Measurements from ENCODE around the gene MYO15B. TPM values are rescaled to one million over a fixed set of nuclear protein-coding genes. Genes with fewer than 3 reads are reported as not detected.

Gene MYO15B
- polyA plus RNA-seq, 6 donors from 2014 or later: 2.9 to 5.9 (median 3.5) TPM

DNA sequence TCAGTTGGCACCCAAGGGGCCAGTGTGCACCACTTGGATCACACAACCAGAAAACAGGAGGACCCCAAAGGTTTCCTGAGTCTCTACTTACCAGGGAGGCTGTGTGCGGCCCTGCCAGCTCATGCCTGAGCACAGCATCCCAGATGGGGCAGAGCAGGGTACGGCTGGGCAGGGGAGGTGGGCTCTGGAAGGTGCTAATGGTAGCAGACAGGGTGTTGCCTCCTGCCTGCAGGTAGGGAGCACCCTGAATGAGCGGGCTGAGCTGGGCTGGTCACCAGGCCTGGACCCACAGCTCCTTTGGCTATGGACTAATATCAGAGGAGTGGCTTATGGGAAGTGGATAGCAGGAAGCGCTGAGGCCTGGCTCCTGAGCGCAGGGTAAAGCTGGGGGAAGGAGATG lies 64.7 kb downstream of the MYO15B start:
- Mint-ChIP-seq H3K36me3 (peaks cover 19 to 23% of the 10 kb centered on the region in 2 donors), H3K27me3 (no peaks in the 10 kb centered on the region), H3K27ac (peak overlapping the region in 2 of 6 donors; percentile 42 to 91), H3K4me1 (peaks cover 7 to 18% (median 14%) of the 10 kb centered on the region in 3 donors), H3K4me3 (peak overlapping the region in 1 of 8 donors; percentile 36), H3K9me3 (peaks cover 0 to 2% (median 0%) of the 10 kb centered on the region in 7 donors)
- no peak for ATAC-seq (ENCODE audit: low read depth in 2 of 2)
- no peak for DNase-seq

DNA sequence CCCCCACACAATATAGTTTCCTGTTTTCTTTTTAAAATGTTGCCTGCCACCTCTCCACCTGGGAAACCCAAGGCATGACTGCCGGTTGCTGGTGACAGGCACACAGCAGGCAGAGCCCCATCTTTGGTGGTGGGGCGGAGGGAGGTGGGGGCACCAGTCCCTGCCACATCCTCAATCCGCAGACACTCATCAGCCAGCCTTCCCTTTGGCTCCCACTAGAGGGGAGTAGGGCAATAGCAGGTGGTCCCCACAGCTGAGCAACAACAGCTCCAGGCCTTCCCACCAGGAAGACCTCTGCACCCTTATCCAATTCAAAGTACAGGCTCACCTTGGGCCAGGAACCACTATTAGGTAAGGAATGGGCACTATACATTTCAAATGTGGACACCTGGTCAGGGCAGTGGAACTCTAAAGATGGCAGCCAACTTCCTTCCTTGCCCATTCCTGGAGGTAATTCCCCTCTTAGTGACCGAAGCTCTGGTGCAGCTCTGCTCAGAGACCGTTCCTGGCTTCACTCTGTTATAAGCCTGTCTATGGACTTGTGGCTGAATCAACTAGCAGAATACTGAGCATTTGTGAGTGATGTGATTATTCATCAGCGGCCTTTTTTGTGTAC lies 65.4 kb downstream of the MYO15B start:
- H3K4me1 Mint-ChIP-seq: peaks cover 7 to 18% (median 14%) of the 10 kb centered on the region in 3 donors
- no peak overlapping the region for H3K4me3 Mint-ChIP-seq
- H3K27me3 Mint-ChIP-seq: no peaks in the 10 kb centered on the region
- peak; percentile 70 to 85 for ATAC-seq (ENCODE audit: low read depth in 2 of 2)
- H3K36me3 Mint-ChIP-seq: peaks cover 16 to 19% of the 10 kb centered on the region in 2 donors
- peak; percentile 40 for DNase-seq
- peak overlapping the region in 3 of 6 donors; percentile 32 to 91 (median 42) for H3K27ac Mint-ChIP-seq
- H3K9me3 Mint-ChIP-seq: peaks cover 0 to 1% (median 0%) of the 10 kb centered on the region in 7 donors

DNA sequence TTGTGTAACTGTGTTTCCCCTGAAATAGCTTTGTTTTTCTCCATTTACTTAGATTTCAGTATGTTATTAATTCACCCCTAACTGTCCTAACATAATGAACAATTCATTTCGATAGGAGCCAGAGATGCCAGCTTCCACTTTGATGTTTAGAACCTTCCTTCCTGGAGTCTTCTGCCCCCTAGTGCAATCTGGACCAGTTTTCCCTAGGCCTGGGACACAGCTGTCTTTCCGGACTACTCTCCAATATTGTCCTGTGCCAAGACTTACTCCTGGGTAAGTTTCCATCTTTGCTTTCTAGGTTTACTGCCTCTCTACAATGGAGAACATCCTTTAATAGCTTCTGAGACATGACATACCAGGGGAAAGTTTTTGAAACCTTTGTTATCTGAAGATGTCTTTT lies 66.6 kb downstream of the MYO15B start:
- DNase-seq: no peak
- H3K27ac Mint-ChIP-seq: peak overlapping the region in 2 of 6 donors; percentile 42 to 51
- ATAC-seq (ENCODE audit: low read depth in 2 of 2): no peak
- H3K4me1 Mint-ChIP-seq: peaks cover 7 to 18% (median 14%) of the 10 kb centered on the region in 3 donors
- peaks cover 11 to 12% of the 10 kb centered on the region in 2 donors for H3K36me3 Mint-ChIP-seq
- H3K4me3 Mint-ChIP-seq: no peak overlapping the region
- H3K9me3 Mint-ChIP-seq: no peaks in the 10 kb centered on the region
- no peaks in the 10 kb centered on the region for H3K27me3 Mint-ChIP-seq

- H3K9me3 Mint-ChIP-seq: no peaks in the 10 kb centered on the region
- no peak for ATAC-seq (ENCODE audit: low read depth in 2 of 2)
- H3K4me1 Mint-ChIP-seq: peaks cover 7 to 30% (median 9%) of the 10 kb centered on the region in 3 donors
- no peaks in the 10 kb centered on the region for H3K27me3 Mint-ChIP-seq
- H3K27ac Mint-ChIP-seq: no peak overlapping the region
- DNase-seq: no peak
- H3K4me3 Mint-ChIP-seq: no peak overlapping the region
- H3K36me3 Mint-ChIP-seq: peaks cover 0 to 7% of the 10 kb centered on the region in 2 donors
These were observed 70.6 kb downstream of the MYO15B start for GRCh38 chr17:75658237-75658636.

DNA sequence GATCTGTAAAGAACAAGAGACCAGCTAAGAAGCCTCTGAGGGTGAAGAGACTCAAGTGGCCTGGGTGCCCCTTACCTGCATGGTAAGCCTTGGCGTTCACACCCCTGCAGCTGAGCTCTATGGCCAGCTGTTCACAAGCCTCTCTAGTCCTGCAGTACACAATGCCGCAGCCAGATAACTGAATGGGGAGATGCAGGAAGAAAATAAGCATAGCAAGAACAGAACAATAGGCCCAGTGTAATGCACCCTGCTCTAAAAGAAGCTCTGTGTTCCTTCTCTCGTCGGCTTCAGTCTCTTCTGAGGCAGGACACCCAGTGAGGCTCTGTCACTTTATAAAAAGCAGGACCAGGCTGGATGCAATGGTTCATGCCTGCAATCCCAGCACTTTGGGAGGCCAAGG lies 73.9 kb downstream of the MYO15B start:
- Mint-ChIP-seq H3K4me1 (peaks cover 18 to 50% (median 20%) of the 10 kb centered on the region in 3 donors), H3K9me3 (peaks cover 0 to 2% (median 0%) of the 10 kb centered on the region in 7 donors), H3K27ac (peak overlapping the region in 1 of 6 donors; percentile 78), H3K27me3 (no peaks in the 10 kb centered on the region), H3K36me3 (peaks cover 0 to 7% of the 10 kb centered on the region in 2 donors), H3K4me3 (no peak overlapping the region)
- no peak for DNase-seq
- ATAC-seq (ENCODE audit: low read depth in 2 of 2): no peak

GRCh38 chr17:75662511-75662910 lies 74.9 kb downstream of the MYO15B start:
- Mint-ChIP-seq H3K27me3 (no peaks in the 10 kb centered on the region), H3K27ac (peak overlapping the region in 2 of 6 donors; percentile 50 to 84), H3K36me3 (peaks cover 0 to 7% of the 10 kb centered on the region in 2 donors), H3K4me1 (peaks cover 18 to 50% (median 20%) of the 10 kb centered on the region in 3 donors), H3K4me3 (peak overlapping the region in 1 of 8 donors; percentile 68), H3K9me3 (peaks cover 0 to 2% (median 0%) of the 10 kb centered on the region in 7 donors)
- DNase-seq: no peak
- ATAC-seq (ENCODE audit: low read depth in 2 of 2): no peak

GRCh38 chr17:75664099-75664549 lies 76.5 kb downstream of the MYO15B start:
- Mint-ChIP-seq H3K27ac (peak overlapping the region in 5 of 6 donors; percentile 92 to 100 (median 97)), H3K4me3 (peak overlapping the region in 6 of 8 donors; percentile 41 to 91 (median 58)), H3K27me3 (no peaks in the 10 kb centered on the region), H3K9me3 (peaks cover 0 to 2% (median 0%) of the 10 kb centered on the region in 7 donors), H3K36me3 (peaks cover 5 to 15% of the 10 kb centered on the region in 2 donors), H3K4me1 (peaks cover 23 to 50% (median 26%) of the 10 kb centered on the region in 3 donors)
- DNase-seq (peak; percentile 84), ATAC-seq (ENCODE audit: low read depth in 2 of 2) (peak; percentile 81 to 84)

DNA sequence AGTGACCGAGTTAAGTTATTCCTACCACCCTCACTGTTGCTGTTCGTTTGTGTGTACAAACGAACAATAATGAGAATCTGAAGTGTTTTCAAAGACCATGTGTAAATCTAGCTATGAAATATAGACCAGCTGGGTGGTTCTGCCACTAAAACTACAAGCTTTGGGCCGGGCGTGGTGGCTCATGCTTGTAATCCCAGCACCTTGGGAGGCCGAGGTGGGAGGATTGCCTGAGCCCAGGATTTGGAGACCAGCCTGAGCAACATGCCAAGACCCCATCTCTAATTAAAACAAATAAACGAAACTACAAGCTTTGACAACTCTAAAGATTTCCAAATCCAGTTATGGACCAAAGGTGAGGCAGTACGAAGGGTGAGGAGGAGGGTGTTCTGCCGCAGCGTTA lies 78.4 kb downstream of the MYO15B start:
- peaks cover 28 to 54% (median 32%) of the 10 kb centered on the region in 3 donors for H3K4me1 Mint-ChIP-seq
- ATAC-seq (ENCODE audit: low read depth in 2 of 2) (no peak), DNase-seq (no peak)
- H3K36me3 Mint-ChIP-seq: peaks cover 8 to 15% of the 10 kb centered on the region in 2 donors
- peak overlapping the region in 6 of 8 donors; percentile 42 to 87 (median 52) for H3K4me3 Mint-ChIP-seq
- H3K27me3 Mint-ChIP-seq: no peaks in the 10 kb centered on the region
- peak overlapping the region in 4 of 6 donors; percentile 11 to 100 (median 96) for H3K27ac Mint-ChIP-seq
- peaks cover 0 to 2% (median 0%) of the 10 kb centered on the region in 7 donors for H3K9me3 Mint-ChIP-seq

DNA sequence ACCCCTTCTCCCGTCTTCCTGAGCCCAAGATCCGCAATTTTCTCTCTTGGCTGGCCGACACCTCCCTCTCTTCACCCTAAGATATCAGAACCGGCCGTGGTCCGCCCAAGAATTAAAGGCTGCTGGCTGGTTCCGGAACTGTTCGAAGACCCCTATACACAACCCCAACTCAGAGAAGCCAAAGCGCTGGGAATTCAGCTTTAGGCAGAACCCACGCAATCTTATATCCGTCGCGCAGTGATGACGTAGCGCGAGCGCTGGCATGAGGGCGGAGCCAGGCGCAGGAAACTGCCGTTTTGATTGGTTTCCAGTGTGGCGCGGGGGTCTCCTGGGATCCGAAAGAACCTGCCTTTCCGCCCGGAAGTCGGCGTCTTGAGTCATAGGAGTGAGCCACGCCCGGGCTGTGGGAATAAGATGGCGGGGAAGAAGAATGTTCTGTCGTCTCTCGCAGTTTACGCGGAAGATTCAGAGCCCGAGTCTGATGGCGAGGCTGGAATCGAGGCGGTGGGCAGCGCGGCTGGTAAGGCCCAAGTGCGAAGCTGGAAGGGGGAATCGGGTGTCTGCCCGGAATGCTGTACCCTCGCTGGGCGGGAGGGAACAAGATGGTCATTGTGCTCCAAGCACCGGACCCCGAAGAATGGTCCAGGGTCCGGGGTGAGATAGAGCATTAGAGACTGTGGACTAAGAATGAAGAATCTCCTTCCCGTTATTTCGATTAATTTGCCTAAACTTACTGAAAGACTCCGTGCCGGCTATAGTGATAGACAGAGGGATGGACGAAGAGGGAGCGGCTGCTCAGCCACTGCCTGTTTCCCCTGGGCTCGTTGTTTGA lies 79.6 kb downstream of the MYO15B start, which contains the start of the genes RECQL5 and SAP30BP:
TSS of gene RECQL5 (minus strand) at position 196 of the 832 bp plus-strand sequence. CDS start 597 bp downstream, outside the sequence.
TSS of gene SAP30BP (plus strand) at position 380 of the 832 bp plus-strand sequence. CDS start at position 415, 35 bp downstream.
- Mint-ChIP-seq H3K36me3 (peaks cover 8 to 12% of the 10 kb centered on the region in 2 donors), H3K27me3 (no peaks in the 10 kb centered on the region), H3K4me3 (peak within 1 kb of the TSS in 6 of 8 donors; percentile 42 to 87 (median 52)), H3K27ac (peak within 1 kb of the TSS in 3 of 6 donors; percentile 32 to 100 (median 96)), H3K9me3 (peaks cover 0 to 2% (median 0%) of the 10 kb centered on the region in 7 donors), H3K4me1 (peaks cover 28 to 51% (median 31%) of the 10 kb centered on the region in 3 donors)
- ATAC-seq (ENCODE audit: low read depth in 2 of 2) (peak; percentile 64 to 66), DNase-seq (peak; percentile 93)

DNA sequence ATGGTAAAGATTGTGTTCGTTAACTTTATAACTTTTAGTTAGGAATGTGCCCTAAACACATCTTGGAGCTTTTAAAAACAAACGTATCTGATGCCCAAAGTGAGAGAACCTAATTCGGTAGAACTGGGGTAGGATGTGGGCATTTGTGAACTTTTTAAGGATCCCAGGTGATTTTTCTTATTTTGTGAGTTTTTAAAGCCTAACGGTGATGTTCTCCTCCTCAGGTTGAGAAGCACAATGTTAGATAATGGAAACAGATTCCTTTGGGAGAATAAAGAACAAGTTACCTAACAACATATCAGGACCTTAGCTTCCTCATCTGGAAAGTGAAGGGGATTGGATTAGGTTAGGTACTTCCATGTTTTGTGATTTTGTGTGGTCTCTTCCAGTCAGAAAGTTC lies 80.2 kb downstream of the MYO15B start:
- no peak overlapping the region for H3K4me3 Mint-ChIP-seq
- H3K9me3 Mint-ChIP-seq: peaks cover 0 to 2% (median 0%) of the 10 kb centered on the region in 7 donors
- no peak overlapping the region for H3K27ac Mint-ChIP-seq
- ATAC-seq (ENCODE audit: low read depth in 2 of 2) (no peak), DNase-seq (no peak)
- H3K4me1 Mint-ChIP-seq: peaks cover 25 to 45% (median 25%) of the 10 kb centered on the region in 3 donors
- H3K36me3 Mint-ChIP-seq: peaks cover 8% of the 10 kb centered on the region in 2 donors
- no peaks in the 10 kb centered on the region for H3K27me3 Mint-ChIP-seq

DNA sequence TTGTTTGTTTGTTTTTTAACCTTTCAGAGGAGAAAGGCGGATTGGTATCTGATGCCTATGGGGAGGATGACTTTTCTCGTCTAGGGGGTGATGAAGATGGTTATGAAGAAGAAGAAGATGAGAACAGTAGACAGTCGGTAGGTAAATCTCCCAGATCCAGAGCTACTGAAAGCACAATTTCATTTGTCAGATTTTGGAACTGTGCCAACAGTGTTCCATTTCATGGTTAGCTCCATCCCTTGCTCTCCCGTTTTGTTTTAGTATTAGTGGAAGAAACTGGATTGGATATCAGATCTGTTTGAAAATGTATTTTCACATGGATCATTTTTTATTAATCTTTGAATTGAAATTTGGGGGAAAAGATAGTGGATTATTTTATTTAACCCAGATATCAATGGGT lies 80.9 kb downstream of the MYO15B start:
- ATAC-seq (ENCODE audit: low read depth in 2 of 2) (no peak), DNase-seq (no peak)
- Mint-ChIP-seq H3K36me3 (peaks cover 8% of the 10 kb centered on the region in 2 donors), H3K4me3 (peak overlapping the region in 2 of 8 donors; percentile 30 to 51), H3K27ac (peak overlapping the region in 4 of 6 donors; percentile 7 to 89 (median 62)), H3K4me1 (peaks cover 25 to 39% (median 25%) of the 10 kb centered on the region in 3 donors), H3K27me3 (no peaks in the 10 kb centered on the region), H3K9me3 (peaks cover 0 to 2% (median 0%) of the 10 kb centered on the region in 7 donors)

DNA sequence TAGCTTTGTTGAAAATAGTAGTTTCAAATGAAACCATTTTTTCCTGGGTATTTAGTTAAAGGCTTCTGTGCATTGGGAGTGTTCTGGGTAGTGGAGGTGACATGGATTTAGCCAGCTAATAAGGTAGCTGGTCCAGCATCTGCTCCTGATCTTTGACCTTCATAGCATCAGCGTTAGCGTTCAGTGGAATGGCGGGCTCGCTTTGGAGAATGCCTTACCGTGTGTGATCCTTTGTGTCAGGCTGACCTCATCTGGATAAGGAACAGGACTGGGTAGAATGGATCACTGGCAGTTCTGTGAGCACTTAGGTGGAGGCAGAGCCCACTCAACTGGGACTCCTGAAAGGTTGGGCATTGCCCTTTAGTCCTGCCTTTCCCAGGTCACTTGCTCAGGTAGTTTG lies 83.3 kb downstream of the MYO15B start:
- Mint-ChIP-seq H3K4me3 (peak overlapping the region in 1 of 8 donors; percentile 61), H3K9me3 (no peaks in the 10 kb centered on the region), H3K4me1 (peaks cover 12 to 20% (median 12%) of the 10 kb centered on the region in 3 donors), H3K27me3 (no peaks in the 10 kb centered on the region), H3K36me3 (peaks cover 8% of the 10 kb centered on the region in 2 donors), H3K27ac (no peak overlapping the region)
- no peak for DNase-seq
- no peak for ATAC-seq (ENCODE audit: low read depth in 2 of 2)

- H3K9me3 Mint-ChIP-seq: no peaks in the 10 kb centered on the region
- H3K27ac Mint-ChIP-seq: no peak overlapping the region
- peak overlapping the region in 1 of 8 donors; percentile 61 for H3K4me3 Mint-ChIP-seq
These were observed 84.4 kb downstream of the MYO15B start for GRCh38 chr17:75672011-75672410.

More at GRCh38 chr17:75672011-75672410, 84.4 kb downstream of the MYO15B start:
- Mint-ChIP-seq H3K4me1 (peaks cover 11 to 16% (median 12%) of the 10 kb centered on the region in 3 donors), H3K27me3 (no peaks in the 10 kb centered on the region), H3K36me3 (peaks cover 8% of the 10 kb centered on the region in 2 donors)
- DNase-seq (no peak), ATAC-seq (ENCODE audit: low read depth in 2 of 2) (no peak)

Data from naive B cell (primary cell).